GM18870 (cell line): ENCODE data around the gene TOM1.

Source experiments
- ATAC-seq: cut with Tn5 transposase; IDR thresholded peaks from one replicate; pipeline ENCODE4 v1.9.1; 2021; ENCODE audit warnings: moderate library complexity; ENCODE audit not compliant: unreplicated experiment

The TOM1 gene

GRCh38 chr22:35306350-35306967 lies 6.8 kb downstream of the TOM1 start:
- no peak for ATAC-seq

DNA sequence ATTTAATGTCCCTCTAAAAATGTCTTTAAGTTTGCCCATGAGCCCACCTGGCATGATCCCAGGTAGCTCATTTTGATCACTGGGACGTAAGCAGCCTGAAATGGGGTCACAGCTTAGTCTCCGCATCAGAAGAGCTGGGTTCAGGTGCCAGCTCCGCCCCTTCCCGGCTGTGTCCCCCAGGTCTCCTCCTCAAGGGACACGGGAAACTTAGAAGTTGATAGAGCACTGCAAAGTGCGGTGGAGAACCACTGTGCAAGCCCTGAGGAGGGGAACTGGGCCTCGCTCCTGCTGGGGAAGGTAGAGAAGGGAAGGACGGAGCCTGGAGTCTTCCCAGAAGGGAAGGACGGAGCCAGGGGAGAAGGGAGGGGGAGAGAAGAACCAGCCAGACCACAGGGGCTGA lies 7.7 kb downstream of the TOM1 start:
- ATAC-seq = no peak

DNA sequence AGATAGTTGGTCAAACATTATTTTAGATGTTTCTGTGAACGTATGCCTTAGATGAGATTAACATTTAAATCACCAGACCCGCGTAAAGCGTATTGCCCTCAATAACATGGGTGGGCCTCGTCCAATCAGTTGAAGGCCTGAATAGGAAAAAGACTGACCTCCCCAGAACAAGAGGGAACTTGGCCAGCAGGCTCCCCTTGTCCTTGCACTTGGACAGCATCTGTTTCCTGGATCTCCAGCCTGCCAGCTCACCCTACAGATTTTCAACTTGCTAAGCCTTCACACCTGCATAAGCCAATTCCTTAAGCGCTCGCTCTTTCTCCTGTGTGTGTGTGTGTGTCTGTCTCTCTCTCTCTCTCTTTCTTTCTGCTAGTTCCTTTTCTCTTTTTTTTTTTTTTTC lies 8.2 kb downstream of the TOM1 start:
- no peak for ATAC-seq

- ATAC-seq = no peak
Observed at GRCh38 chr22:35308480-35309021, 8.9 kb downstream of the TOM1 start.

DNA sequence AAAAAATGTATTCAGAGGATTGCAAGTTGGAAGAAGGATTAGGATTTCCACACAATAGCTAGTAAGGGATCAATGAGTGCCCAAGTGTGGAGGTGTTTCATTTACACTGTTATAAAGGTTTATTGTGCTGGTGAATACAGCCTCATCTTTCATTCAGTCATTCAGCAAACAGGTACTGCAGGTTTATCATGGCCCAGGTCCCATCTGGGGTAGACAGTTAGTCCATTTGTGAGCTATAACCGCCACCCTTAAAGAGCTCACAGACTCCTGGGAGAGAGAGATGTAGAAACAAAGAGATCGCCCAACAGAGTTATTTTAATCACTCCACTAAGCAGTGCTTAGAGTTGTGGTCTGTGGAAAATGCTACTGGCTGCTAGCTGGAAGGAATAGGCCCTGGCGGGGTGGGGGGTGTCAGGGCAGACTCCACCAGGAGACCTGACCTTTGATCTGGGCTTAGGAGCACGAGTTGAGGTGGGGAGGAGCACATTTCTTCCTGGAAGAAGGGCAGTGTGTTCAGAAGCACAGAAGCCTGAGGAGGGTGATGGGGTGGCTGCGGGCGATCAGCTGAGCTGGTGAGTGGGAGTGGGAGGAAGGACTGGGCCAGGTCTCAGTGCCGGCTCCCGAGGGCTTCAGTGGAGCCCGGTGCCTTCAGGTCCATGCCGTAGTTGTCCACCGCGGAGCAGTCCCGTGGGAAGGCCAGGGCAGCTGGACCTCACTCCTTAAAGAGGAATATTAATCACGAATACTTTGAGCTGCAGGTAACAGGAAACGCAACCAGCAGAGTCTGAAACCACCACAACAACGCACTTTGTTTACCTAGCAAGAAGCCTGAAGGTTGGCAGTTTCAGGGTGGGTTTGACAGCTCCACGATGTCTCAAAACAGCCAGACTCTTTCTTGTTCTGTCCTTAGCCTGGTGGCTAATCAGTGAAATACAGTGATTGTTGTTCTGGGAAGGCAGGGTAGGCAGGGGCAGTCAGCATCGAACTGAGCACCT lies 11.2 kb downstream of the TOM1 start:
- no peak for ATAC-seq

DNA sequence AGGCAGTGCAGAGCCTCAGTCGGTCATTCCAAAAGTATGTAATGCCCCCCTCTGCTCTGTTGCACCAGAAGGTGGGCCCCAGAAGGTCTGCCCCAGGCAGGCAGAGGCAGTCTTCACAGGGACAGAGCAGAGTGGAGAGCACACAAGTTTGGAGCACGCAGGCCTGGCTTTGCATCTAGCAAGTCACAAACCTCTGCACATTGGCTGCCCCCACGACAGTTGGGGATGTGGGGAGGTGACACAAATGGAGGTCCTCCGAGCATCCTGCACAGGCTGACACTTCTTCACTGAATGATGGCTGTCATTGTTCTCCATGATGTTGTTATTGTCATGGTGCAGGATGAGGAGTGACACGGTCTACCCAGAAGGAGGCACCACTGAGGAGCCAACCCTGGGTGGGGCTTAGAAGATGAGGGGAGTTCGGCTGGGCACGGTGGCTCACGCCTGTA lies 11.9 kb downstream of the TOM1 start:
- no peak for ATAC-seq

GRCh38 chr22:35312198-35313059 lies 12.7 kb downstream of the TOM1 start:
- ATAC-seq = no peak

GRCh38 chr22:35313311-35314121 lies 13.8 kb downstream of the TOM1 start:
- no peak for ATAC-seq

DNA sequence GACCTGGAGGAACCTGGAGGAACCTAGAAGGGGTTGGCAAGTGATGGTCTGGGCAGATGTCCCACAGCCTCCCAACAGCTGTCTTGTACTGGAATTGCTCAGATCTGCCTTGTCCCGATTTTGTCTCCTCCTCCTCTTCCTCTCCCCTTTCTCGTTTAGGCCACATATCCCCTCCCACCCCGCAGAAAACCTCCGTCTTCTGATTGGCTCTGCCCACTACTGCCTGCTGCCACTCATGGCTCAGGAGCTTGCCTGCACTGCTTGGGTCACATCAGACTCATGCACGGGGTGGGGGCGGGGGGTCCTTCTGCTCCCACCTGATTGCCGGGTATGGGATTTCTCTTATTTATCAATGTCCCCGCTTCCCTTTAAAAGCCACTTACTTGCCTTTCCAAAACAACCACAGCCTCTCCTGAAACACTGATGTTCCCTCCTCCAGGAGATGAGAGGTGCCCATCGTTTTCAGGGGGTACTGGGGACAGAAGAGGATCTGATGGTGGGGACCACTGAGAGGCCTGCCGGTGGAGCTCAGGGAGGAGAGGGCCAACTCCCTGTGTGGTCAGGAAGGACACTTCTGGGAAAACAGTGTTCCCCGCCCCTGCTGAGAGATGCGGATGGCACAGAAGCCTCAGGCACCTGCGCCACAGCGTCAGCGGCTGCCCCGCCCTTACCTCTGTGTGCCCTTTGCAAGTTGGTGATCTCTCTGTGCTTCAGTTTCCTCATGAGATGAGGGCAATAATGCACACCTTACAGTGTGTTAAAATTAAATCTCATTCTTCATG lies 14.7 kb downstream of the TOM1 start:
- no peak for ATAC-seq

DNA sequence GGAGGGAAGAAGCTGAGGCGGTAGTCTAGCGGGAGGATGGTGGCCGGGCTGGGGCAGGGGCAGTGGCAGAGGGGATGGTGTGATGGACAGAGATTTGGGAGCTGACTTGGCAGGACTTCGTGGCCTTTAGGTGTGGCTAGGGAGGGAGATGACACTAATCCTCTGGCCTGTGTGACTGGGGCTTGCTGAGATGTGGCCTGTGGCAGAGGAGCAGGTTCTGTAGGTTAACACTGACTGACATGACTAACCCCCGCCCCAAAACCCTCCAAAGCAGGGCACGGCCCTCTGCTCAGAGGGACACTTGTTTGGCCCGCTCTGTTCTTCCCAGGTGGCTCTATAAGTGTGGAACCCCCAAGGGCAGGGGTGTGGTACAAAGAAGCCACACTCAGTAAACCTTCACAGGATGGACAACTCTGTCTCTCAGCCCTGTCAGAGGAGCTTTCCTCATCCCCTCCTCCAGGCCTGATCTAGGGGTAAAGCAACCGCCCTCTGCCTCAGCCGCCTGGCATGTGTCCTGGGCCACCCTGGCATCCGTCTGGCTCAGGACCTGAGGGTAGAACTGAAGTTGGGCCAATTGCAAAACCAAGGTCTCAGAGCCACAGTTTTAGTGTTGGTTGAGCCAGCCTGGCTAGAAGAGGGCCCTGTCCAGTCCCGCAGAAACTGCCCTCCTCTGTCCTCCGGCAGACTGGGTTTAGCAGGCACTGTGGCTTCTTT lies 15.6 kb downstream of the TOM1 start:
- no peak for ATAC-seq

GRCh38 chr22:35315855-35316745 lies 16.4 kb downstream of the TOM1 start:
- no peak for ATAC-seq

DNA sequence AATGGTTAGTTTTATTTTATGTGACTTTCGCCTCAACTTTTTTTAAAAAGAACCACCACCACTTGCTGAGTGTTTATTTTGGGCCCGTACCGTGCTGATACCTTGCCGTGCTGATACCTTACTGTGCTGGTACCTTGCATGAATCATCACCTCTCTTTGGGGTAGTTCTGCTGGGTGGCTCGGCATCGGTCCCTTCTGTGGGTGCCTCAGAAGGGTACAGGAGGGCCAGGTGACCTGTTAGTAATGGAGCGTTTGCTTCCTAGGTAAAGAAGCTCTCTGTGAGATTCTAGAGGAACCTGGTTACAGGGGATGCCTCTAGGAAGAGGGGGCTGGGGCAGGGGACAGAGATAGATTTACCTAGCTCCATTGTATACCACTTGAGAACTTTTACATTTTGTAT lies 17.1 kb downstream of the TOM1 start:
- no peak for ATAC-seq

DNA sequence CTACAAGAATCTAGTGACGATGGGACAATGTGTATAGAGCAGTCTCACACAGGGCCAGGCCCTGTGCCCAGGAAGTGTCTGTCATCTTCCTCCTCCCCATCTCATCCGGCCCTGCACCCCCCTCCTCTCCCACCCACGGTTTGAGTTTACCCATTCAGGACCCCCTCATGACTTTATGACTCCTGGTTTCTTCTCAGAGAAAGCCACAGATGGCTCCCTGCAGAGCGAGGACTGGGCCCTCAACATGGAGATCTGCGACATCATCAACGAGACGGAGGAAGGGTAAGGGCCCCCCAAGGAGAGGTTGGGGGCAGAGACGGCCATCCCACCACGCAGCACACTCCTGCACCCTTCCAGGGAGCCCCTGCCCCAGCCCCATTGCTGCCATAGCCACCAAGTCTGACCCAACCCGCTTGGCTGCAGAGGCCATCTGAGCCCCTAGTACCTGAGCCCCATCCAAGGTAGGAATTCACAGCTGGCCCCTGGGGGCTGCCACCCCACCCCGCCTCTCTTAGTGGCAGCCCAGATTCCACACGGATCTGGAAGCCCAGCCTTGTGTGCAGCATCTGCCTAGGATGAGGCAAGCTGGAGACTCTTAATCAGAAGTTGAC lies 18.1 kb downstream of the TOM1 start:
- no peak for ATAC-seq

- ATAC-seq = no peak
Observed at GRCh38 chr22:35318346-35319215, 18.9 kb downstream of the TOM1 start.

DNA sequence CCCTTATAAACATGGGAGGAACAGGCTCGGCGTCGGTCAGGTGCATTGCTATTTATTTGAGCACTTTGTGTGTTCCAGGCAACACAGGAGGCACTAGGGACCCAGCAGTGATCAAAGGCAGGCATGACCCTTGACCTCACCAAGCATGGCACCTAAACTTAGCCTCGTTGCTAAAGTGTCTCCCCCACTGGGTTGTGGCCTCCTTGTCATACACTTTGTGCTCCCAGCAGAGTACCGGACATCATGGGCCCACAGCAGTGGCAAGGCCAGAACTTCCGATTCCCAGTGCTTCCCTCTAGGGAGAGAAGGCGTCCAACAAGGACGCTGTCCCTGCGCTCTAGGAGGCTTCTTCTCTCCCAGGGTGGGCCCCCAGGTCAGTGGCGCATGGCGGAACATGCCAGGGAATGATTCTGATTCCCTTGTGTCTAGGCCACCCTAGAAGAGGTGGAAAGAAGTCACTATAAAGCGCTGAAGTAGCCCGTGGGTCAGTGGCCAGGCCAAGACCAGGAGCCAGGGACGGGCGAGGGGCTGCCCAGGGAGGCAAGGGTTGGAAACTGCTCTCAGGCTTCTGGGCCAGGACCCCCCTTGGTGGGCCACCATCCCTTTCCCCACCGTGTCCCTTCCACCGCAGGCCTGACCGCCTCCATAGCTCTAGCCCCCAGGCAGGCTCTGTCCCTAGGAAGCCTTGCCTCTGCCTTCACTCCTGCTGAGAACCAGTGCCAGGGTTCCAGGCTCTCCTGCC lies 19.7 kb downstream of the TOM1 start:
- ATAC-seq = no peak

DNA sequence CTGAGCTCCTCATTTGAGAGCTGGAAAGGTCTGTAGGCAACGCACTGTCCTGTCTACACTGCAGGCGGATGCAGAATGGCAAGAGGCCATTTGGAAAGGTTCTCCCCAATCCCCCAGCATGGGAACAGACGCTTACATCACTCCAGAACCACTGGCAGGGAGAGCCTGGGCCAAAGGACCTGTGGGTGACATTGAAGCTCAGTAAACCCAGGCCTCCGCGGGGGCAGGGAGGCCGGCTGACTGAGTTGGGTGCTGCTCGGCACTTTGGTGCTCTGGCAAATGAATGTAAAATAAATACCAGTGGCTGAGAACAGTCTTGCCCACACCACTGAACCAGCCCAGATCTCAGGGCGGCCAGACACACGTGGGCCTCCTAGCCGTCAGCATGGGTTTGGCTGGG lies 22.4 kb downstream of the TOM1 start:
- ATAC-seq = no peak
